Astrocyte (in vitro differentiated cells and primary cell): ENCODE data around the gene KIAA0513. TPM values are rescaled to one million over a fixed set of nuclear protein-coding genes. Genes with fewer than 3 reads are reported as not detected.

Source experiments
- DNase-seq: peaks from one replicate; pipeline ENCODE4 v3.0.0-alpha.2; 2010; ENCODE audit warnings: low read depth
- FAIRE-seq: peaks from 2 replicates; lab custom pipeline; 2011; peaks lifted over from hg19 to GRCh38; lab: Jason Lieb, UNC
- H2AFZ ChIP-seq: 2 replicates; pipeline ENCODE4 v1.6.0; 2012; ENCODE audit warnings: low read depth, low read length, inconsistent platforms
- H3K27ac ChIP-seq: 2 replicates; pipeline ENCODE4 v1.5.1; 2011; ENCODE audit warnings: low read depth, low read length, inconsistent platforms
- H3K27me3 ChIP-seq: 2 replicates; pipeline ENCODE4 v1.6.0; 2011; ENCODE audit warnings: low read length, inconsistent platforms; ENCODE audit not compliant: insufficient read depth
- H3K36me3 ChIP-seq: 2 replicates; pipeline ENCODE4 v1.5.1; 2011; ENCODE audit warnings: low read length, inconsistent platforms; ENCODE audit not compliant: insufficient read depth
- H3K4me1 ChIP-seq: 2 replicates; pipeline ENCODE4 v1.5.1; 2011; ENCODE audit warnings: low read length, inconsistent platforms; ENCODE audit not compliant: insufficient read depth
- H3K4me2 ChIP-seq: 2 replicates; pipeline ENCODE4 v1.6.0; 2012; ENCODE audit warnings: low read length, inconsistent platforms
- H3K4me3 ChIP-seq: 2 replicates; pipeline ENCODE4 v1.5.1; 2011; ENCODE audit warnings: low read depth, mild to moderate bottlenecking, low read length, inconsistent platforms; ENCODE audit not compliant: insufficient read depth
- H3K79me2 ChIP-seq: 2 replicates; pipeline ENCODE4 v1.6.0; 2012; ENCODE audit warnings: mild to moderate bottlenecking, low read length, inconsistent platforms; ENCODE audit not compliant: insufficient read depth
- H3K9ac ChIP-seq: 2 replicates; pipeline ENCODE4 v1.6.0; 2012; ENCODE audit warnings: mild to moderate bottlenecking, low read length, inconsistent platforms
- H3K9me3 ChIP-seq: 2 replicates; pipeline ENCODE4 v1.5.1; 2012; ENCODE audit warnings: low read depth, mild to moderate bottlenecking, low read length, inconsistent platforms; ENCODE audit not compliant: insufficient read depth
- H4K20me1 ChIP-seq: 2 replicates; pipeline ENCODE4 v1.6.0; 2012; ENCODE audit warnings: low read length, inconsistent platforms; ENCODE audit not compliant: insufficient read depth
- H3K27ac Mint-ChIP-seq: one replicate; pipeline ENCODE4 v1.8.0; 2021; ENCODE audit warnings: mild to moderate bottlenecking, mixed read lengths; ENCODE audit not compliant: unreplicated experiment
- H3K27me3 Mint-ChIP-seq: one replicate; pipeline ENCODE4 v1.8.0; 2021; ENCODE audit warnings: low read depth, mixed read lengths; ENCODE audit not compliant: unreplicated experiment
- H3K36me3 Mint-ChIP-seq: one replicate; pipeline ENCODE4 v1.8.0; 2021; ENCODE audit warnings: low read depth, mixed read lengths; ENCODE audit not compliant: unreplicated experiment
- H3K4me1 Mint-ChIP-seq: one replicate; pipeline ENCODE4 v1.8.0; 2021; ENCODE audit warnings: low read depth, mixed read lengths; ENCODE audit not compliant: unreplicated experiment
- H3K4me3 Mint-ChIP-seq: one replicate; pipeline ENCODE4 v1.8.0; 2021; ENCODE audit warnings: mild to moderate bottlenecking, moderate library complexity, mixed read lengths; ENCODE audit not compliant: unreplicated experiment
- H3K9me3 Mint-ChIP-seq: one replicate; pipeline ENCODE4 v1.8.0; 2021; ENCODE audit warnings: mild to moderate bottlenecking, mixed read lengths; ENCODE audit not compliant: unreplicated experiment
- CTCF ChIP-seq: IDR thresholded peaks from 2 replicates; pipeline ENCODE4 v1.5.1; 2011; ENCODE audit warnings: low read depth, mild to moderate bottlenecking, inconsistent platforms, low read length, moderate library complexity; ENCODE audit not compliant: insufficient read depth
- EZH2 ChIP-seq: IDR thresholded peaks from 2 replicates; pipeline ENCODE4 v1.6.1; 2012; ENCODE audit warnings: mild to moderate bottlenecking, low read length, inconsistent platforms; ENCODE audit not compliant: insufficient read depth
- total RNA-seq: library from RNA; stranded (reverse); gene quantifications from 2 replicates; pipeline ENCODE4 v1.2.1, GENCODE V29; 2021

The KIAA0513 gene
- total RNA-seq, 1 donor from 2014 or later = 7.5 TPM

- Mint-ChIP-seq H3K4me1 (no peaks in the 10 kb centered on the region), H3K27ac (no peak overlapping the region), H3K9me3 (no peaks in the 10 kb centered on the region), H3K36me3 (peaks cover 12% of the 10 kb centered on the region), H3K4me3 (no peak overlapping the region), H3K27me3 (peaks cover 20% of the 10 kb centered on the region)
- DNase-seq (no peak), FAIRE-seq (no peak)
- H3K9me3 ChIP-seq = no peaks in the 10 kb centered on the region
- H3K9ac ChIP-seq = no peak overlapping the region
- no peak overlapping the region for H2AFZ ChIP-seq
- no peak overlapping the region for H3K4me3 ChIP-seq
- H3K36me3 ChIP-seq = no peaks in the 10 kb centered on the region
- TF ChIP-seq EZH2 (no peak), CTCF (no peak)
- H3K4me1 ChIP-seq = no peaks in the 10 kb centered on the region
- no peak overlapping the region for H3K27ac ChIP-seq
- H4K20me1 ChIP-seq = peaks cover 5% of the 10 kb centered on the region
- no peaks in the 10 kb centered on the region for H3K79me2 ChIP-seq
- H3K4me2 ChIP-seq = no peak overlapping the region
- no peaks in the 10 kb centered on the region for H3K27me3 ChIP-seq
Measured at GRCh38 chr16:85062845-85063244, 35.2 kb downstream of the KIAA0513 start.

GRCh38 chr16:85064186-85064585, 36.6 kb downstream of the KIAA0513 start:
- H3K4me1 ChIP-seq = no peaks in the 10 kb centered on the region
- peaks cover 18% of the 10 kb centered on the region for H3K27me3 Mint-ChIP-seq
- no peak for DNase-seq
- no peak overlapping the region for H3K27ac Mint-ChIP-seq
- H3K4me3 Mint-ChIP-seq = no peak overlapping the region
- no peaks in the 10 kb centered on the region for H3K9me3 ChIP-seq
- no peaks in the 10 kb centered on the region for H3K27me3 ChIP-seq
- FAIRE-seq = no peak
- no peak overlapping the region for H3K4me2 ChIP-seq
- no peaks in the 10 kb centered on the region for H3K4me1 Mint-ChIP-seq
- H3K9me3 Mint-ChIP-seq = no peaks in the 10 kb centered on the region
- H3K4me3 ChIP-seq = no peak overlapping the region
- no peak overlapping the region for H2AFZ ChIP-seq
- H3K27ac ChIP-seq = no peak overlapping the region
- H3K36me3 Mint-ChIP-seq = peaks cover 12% of the 10 kb centered on the region
- peaks cover 5% of the 10 kb centered on the region for H4K20me1 ChIP-seq
- no peaks in the 10 kb centered on the region for H3K79me2 ChIP-seq
- no peaks in the 10 kb centered on the region for H3K36me3 ChIP-seq
- H3K9ac ChIP-seq = no peak overlapping the region
- TF ChIP-seq CTCF (no peak), EZH2 (no peak)

GRCh38 chr16:85065099-85065498, 37.5 kb downstream of the KIAA0513 start:
- Histone ChIP-seq H3K27me3 (no peaks in the 10 kb centered on the region), H3K36me3 (no peaks in the 10 kb centered on the region), H3K4me1 (no peaks in the 10 kb centered on the region), H3K4me2 (no peak overlapping the region), H3K79me2 (no peaks in the 10 kb centered on the region), H3K9me3 (no peaks in the 10 kb centered on the region), H3K4me3 (no peak overlapping the region), H2AFZ (no peak overlapping the region), H3K27ac (no peak overlapping the region), H4K20me1 (peaks cover 5% of the 10 kb centered on the region), H3K9ac (no peak overlapping the region)
- Mint-ChIP-seq H3K27ac (no peak overlapping the region), H3K27me3 (peaks cover 17% of the 10 kb centered on the region), H3K4me3 (no peak overlapping the region), H3K4me1 (no peaks in the 10 kb centered on the region), H3K36me3 (peaks cover 12% of the 10 kb centered on the region), H3K9me3 (no peaks in the 10 kb centered on the region)
- no peak for FAIRE-seq
- TF ChIP-seq EZH2 = no peak
- no peak for TF ChIP-seq CTCF
- no peak for DNase-seq
